GM19395 (cell line): ENCODE results near the gene STAT4.
"Not testable (repeated sequence)": the region's sequence is repeated elsewhere in the genome, so short reads cannot be mapped to it uniquely, and the experiment has no call there.

Experiments used
- ATAC-seq: cut with Tn5 transposase; IDR thresholded peaks from one replicate; pipeline ENCODE4 v1.9.1; 2021; ENCODE audit warnings: mild to moderate bottlenecking, moderate library complexity; ENCODE audit not compliant: unreplicated experiment

Gene STAT4

GRCh38 chr2:191001032-191001431 lies 149.8 kb downstream of the STAT4 start:
- no peak for ATAC-seq

- no peak for ATAC-seq
Measured at GRCh38 chr2:190999949-191000665, 150.7 kb downstream of the STAT4 start.

- ATAC-seq: no peak
Measured at GRCh38 chr2:190999058-190999457, 151.7 kb downstream of the STAT4 start.

GRCh38 chr2:190997526-190998113 lies 153.2 kb downstream of the STAT4 start:
- no peak for ATAC-seq

GRCh38 chr2:190996947-190997346 lies 153.8 kb downstream of the STAT4 start:
- ATAC-seq: no peak

GRCh38 chr2:190996338-190996946 lies 154.4 kb downstream of the STAT4 start:
- no peak for ATAC-seq

- not testable (repeated sequence) for ATAC-seq
Measured at GRCh38 chr2:190995315-190995714, 155.5 kb downstream of the STAT4 start.

- no peak for ATAC-seq
Measured at GRCh38 chr2:190994148-190994547, 156.6 kb downstream of the STAT4 start.

GRCh38 chr2:190993292-190993643 lies 157.5 kb downstream of the STAT4 start:
- no peak for ATAC-seq

GRCh38 chr2:190990132-190990531 lies 160.7 kb downstream of the STAT4 start:
- no peak for ATAC-seq

GRCh38 chr2:190988910-190989309 lies 161.9 kb downstream of the STAT4 start:
- no peak for ATAC-seq

GRCh38 chr2:190987938-190988337 lies 162.9 kb downstream of the STAT4 start:
- ATAC-seq: no peak

GRCh38 chr2:190987116-190987515 lies 163.7 kb downstream of the STAT4 start:
- no peak for ATAC-seq

GRCh38 chr2:190986221-190986953 lies 164.4 kb downstream of the STAT4 start:
- no peak for ATAC-seq

GRCh38 chr2:190984595-190984994 lies 166.2 kb downstream of the STAT4 start:
- no peak for ATAC-seq

GRCh38 chr2:190982262-190983034 lies 168.3 kb downstream of the STAT4 start:
- ATAC-seq: no peak

- ATAC-seq: no peak
Measured at GRCh38 chr2:190981733-190982132, 169.1 kb downstream of the STAT4 start.

GRCh38 chr2:190981333-190981732 lies 169.5 kb downstream of the STAT4 start:
- ATAC-seq: no peak

GRCh38 chr2:190980630-190981209 lies 170.1 kb downstream of the STAT4 start:
- no peak for ATAC-seq

- no peak for ATAC-seq
Measured at GRCh38 chr2:190979906-190980629, 170.7 kb downstream of the STAT4 start.
